Mucosa of rectum (tissue), 2 donors: ENCODE data around the gene AGXT.
A peak's percentile ranks its signal among the peaks of the same experiment; 100 is the strongest.
"Not testable (repeated sequence)": the region's sequence is repeated elsewhere in the genome, so short reads cannot be mapped to it uniquely, and the experiment has no call there.

ENCODE experiments used
- H3K27ac ChIP-seq, 2 donors: one replicate each; pipeline ENCODE4 v1.7.0; 2013; ENCODE audit warnings: inconsistent platforms in 2 of 2, low read depth in 2 of 2, low read length in 2 of 2
- H3K27me3 ChIP-seq, 2 donors: one replicate each; pipeline ENCODE4 v1.7.0; 2013; ENCODE audit warnings: low read length in 2 of 2; ENCODE audit not compliant: control insufficient read depth in 2 of 2, insufficient read depth in 2 of 2
- H3K36me3 ChIP-seq, 2 donors: one replicate each; pipeline ENCODE4 v1.7.0; 2013; ENCODE audit warnings: low read length in 2 of 2; ENCODE audit not compliant: control insufficient read depth in 2 of 2, insufficient read depth in 2 of 2
- H3K4me1 ChIP-seq, 2 donors: one replicate each; pipeline ENCODE4 v1.7.0; 2013; ENCODE audit warnings: low read length in 2 of 2, mild to moderate bottlenecking in 1 of 2; ENCODE audit not compliant: control insufficient read depth in 2 of 2, insufficient read depth in 2 of 2
- H3K4me3 ChIP-seq, 2 donors: one replicate each; pipeline ENCODE4 v1.7.0; 2013; ENCODE audit warnings: low read length in 2 of 2
- H3K9ac ChIP-seq, 2 donors: one replicate each; pipeline ENCODE4 v1.7.0; 2013; ENCODE audit warnings: low read length in 2 of 2, low read depth in 1 of 2, mild to moderate bottlenecking in 1 of 2
- H3K9me3 ChIP-seq, 2 donors: one replicate each; pipeline ENCODE4 v1.7.0; 2013; ENCODE audit warnings: low read length in 2 of 2; ENCODE audit not compliant: control insufficient read depth in 2 of 2
- donor health status: healthy.
- donor health status: Normal muscosa, but diverticular disease.

The AGXT gene

GRCh38 chr2:240840435-240841060, 28.1 kb upstream of the AGXT start:
- H3K36me3 ChIP-seq, result no peaks in the 10 kb centered on the region
- no peak overlapping the region for H3K9ac ChIP-seq
- H3K27ac ChIP-seq, result no peak overlapping the region
- H3K9me3 ChIP-seq, result no peaks in the 10 kb centered on the region
- peaks cover 0 to 2% of the 10 kb centered on the region in 2 donors for H3K4me1 ChIP-seq
- H3K4me3 ChIP-seq, result no peak overlapping the region
- H3K27me3 ChIP-seq, result peaks cover 0 to 5% of the 10 kb centered on the region in 2 donors

DNA sequence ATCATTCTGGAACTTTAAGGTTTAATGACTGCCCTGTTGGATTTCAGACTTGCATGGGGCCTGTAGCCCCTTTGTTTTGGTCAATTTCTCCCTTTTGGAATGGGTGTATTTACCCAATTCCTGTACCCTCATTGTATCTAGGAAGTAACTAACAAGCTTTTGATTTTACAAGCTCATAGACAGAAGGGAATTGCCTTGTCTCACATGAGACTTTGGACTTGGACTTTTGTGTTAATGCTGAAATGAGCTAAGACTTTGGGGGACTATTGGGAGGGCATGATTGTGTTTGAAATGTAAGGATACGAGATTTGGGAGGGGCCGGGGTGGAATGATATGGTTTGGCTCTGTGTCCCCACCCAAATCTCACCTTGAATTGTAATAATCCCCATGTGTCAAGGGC, 22.3 kb upstream of the AGXT start:
- H3K4me3 ChIP-seq, H3K9me3 ChIP-seq, H3K9ac ChIP-seq, H3K27ac ChIP-seq, H3K36me3 ChIP-seq, H3K27me3 ChIP-seq: not testable (repeated sequence)
- H3K4me1 ChIP-seq, result peaks cover 7 to 11% of the 10 kb centered on the region in 2 donors

- Histone ChIP-seq H3K36me3 (no peaks in the 10 kb centered on the region), H3K4me1 (peaks cover 13 to 15% of the 10 kb centered on the region in 2 donors), H3K9ac (no peak overlapping the region), H3K27ac (no peak overlapping the region), H3K27me3 (no peaks in the 10 kb centered on the region), H3K4me3 (no peak overlapping the region), H3K9me3 (no peaks in the 10 kb centered on the region)
Measured at GRCh38 chr2:240846873-240847595, 21.6 kb upstream of the AGXT start.

DNA sequence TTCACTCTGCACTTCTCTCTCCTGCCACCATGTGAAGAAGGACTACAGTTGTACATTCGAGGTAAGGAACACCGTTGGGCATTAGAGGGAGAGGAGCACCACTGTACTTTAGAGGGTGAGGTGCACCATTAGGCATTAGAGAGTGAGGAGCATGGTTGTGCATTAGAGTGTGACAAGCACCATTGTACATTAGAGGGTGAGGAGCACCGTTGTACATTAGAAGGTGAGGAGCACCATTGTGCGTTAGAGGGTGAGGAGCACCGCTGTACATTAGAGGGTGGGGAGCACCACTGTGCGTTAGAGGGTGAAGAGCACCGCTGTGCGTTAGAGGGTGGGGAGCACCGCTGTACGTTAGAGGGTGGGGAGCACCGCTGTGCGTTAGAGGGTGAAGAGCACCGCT, 20.8 kb upstream of the AGXT start:
- no peaks in the 10 kb centered on the region for H3K9me3 ChIP-seq
- H3K4me1 ChIP-seq, result peaks cover 13 to 15% of the 10 kb centered on the region in 2 donors
- H3K9ac ChIP-seq, result no peak overlapping the region
- H3K36me3 ChIP-seq, result no peaks in the 10 kb centered on the region
- no peak overlapping the region for H3K4me3 ChIP-seq
- no peaks in the 10 kb centered on the region for H3K27me3 ChIP-seq
- no peak overlapping the region for H3K27ac ChIP-seq

DNA sequence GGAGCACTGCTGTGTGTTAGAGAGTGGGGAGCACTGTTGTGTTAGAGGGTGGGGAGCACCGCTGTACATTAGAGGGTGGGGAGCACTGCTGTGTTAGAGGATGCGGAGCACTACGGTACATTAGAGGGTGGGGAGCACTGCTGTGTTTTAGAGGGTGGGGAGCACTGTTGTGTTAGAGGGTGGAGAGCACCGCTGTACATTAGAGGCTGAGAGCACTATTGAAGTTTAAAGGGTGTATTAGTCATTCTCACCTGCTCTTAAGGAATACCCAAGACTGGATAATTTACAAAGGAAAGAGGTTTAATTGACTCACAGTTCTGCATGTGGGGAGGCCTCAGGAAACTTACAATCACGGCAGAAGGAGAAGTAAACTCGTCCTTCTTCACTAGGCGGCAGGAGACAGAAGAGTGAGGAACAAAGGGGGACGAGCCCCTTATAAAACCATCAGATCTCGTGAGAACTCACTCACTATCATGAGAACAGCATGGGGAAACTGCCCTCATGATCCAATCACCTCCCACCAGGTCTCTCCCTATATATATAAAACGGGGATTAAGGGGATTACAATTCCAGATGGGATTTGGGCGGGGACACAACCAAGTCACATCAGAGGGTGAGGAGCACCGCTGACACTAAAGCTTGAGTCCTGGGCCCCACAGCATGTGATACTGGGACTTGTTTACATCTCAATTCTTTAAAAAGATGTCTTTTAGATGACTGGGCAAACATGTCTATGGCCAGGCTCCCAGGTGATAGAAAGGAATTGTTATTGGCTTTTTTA, 19.5 kb upstream of the AGXT start:
- Histone ChIP-seq H3K4me3 (no peak overlapping the region), H3K27me3 (no peaks in the 10 kb centered on the region), H3K4me1 (peaks cover 13 to 15% of the 10 kb centered on the region in 2 donors), H3K27ac (no peak overlapping the region), H3K9ac (no peak overlapping the region), H3K36me3 (no peaks in the 10 kb centered on the region), H3K9me3 (no peaks in the 10 kb centered on the region)

DNA sequence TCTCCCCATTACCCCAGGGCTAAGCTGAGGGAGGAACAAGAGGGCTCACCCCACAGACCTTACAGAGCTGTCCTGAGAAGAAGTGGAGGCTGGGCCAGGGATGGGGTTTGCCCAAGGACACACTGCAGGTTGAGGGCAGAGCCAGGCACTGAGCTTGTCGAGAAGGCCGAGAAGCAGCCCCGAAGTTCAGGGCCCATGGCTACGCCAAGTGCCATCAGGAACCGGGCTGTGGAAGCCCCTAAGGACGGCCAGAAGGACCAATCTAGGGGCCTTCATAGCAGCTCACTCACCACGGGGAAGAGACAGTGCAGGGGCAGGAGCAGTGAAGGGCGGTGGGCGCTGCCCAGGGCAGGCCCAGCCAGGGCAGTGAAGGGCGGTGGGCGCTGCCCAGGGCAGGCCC, 18.6 kb upstream of the AGXT start:
- no peak overlapping the region for H3K4me3 ChIP-seq
- no peak overlapping the region for H3K27ac ChIP-seq
- no peaks in the 10 kb centered on the region for H3K9me3 ChIP-seq
- H3K36me3 ChIP-seq, result no peaks in the 10 kb centered on the region
- no peaks in the 10 kb centered on the region for H3K27me3 ChIP-seq
- no peak overlapping the region for H3K9ac ChIP-seq
- peaks cover 13 to 15% of the 10 kb centered on the region in 2 donors for H3K4me1 ChIP-seq

DNA sequence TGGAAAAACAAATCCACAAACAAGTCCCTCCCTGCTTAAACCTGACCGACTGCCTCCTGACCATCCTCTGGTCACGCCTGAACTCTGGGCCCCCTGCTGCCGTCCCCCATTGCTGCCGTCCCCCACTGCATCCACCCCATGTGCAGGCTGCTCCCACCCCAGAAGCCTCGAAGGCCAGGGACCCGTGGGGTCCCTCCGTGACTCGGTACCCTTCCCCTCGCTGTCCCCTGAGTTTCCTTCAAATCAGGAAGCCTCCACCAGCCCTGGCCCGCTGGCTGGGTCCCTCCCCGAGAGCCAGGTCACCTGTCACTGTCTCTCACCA, 17.9 kb upstream of the AGXT start:
- H3K9me3 ChIP-seq, result no peaks in the 10 kb centered on the region
- H3K27ac ChIP-seq, result no peak overlapping the region
- H3K9ac ChIP-seq, result no peak overlapping the region
- peaks cover 13 to 15% of the 10 kb centered on the region in 2 donors for H3K4me1 ChIP-seq
- H3K27me3 ChIP-seq, result no peaks in the 10 kb centered on the region
- H3K4me3 ChIP-seq, result no peak overlapping the region
- no peaks in the 10 kb centered on the region for H3K36me3 ChIP-seq

GRCh38 chr2:240851078-240851991, 17.3 kb upstream of the AGXT start:
- no peaks in the 10 kb centered on the region for H3K9me3 ChIP-seq
- no peaks in the 10 kb centered on the region for H3K27me3 ChIP-seq
- H3K36me3 ChIP-seq, result no peaks in the 10 kb centered on the region
- no peak overlapping the region for H3K27ac ChIP-seq
- peak overlapping the region in 1 of 2 donors; percentile 18 for H3K9ac ChIP-seq
- peaks cover 13% of the 10 kb centered on the region in 2 donors for H3K4me1 ChIP-seq
- H3K4me3 ChIP-seq, result peak overlapping the region in 1 of 2 donors; percentile 19

DNA sequence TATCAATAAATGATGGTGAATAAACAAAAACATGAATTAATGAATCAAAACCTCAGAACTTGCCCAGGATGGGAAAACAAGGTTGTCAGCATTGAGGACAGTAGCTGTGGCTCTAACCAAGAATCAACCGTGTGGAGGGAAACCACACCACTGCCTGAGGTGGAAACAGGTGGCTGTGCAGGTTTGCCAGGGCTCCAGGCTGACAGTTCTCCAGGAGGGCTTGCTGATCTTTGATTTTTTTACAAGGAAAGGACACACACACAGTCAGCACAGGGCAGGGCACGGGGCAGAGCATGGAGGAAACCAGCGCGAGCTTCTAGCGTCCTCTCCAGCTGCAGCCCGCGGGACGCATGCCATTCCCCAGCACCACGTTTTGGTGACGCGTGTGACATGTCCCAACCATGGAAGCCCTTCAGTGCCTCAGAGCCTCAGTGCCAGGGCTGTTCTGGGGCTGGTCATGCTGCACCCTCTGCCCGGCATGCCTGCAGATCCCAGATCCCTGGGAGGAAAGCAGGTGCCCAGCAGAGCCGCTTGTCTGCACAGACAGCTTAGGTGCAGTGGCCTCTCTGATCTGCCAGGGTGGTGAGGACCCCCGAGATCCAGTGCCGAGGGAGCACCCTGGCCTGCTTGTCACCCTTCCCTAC, 15.8 kb upstream of the AGXT start:
- Histone ChIP-seq H3K4me1 (peaks cover 16 to 17% of the 10 kb centered on the region in 2 donors), H3K36me3 (no peaks in the 10 kb centered on the region), H3K27me3 (no peaks in the 10 kb centered on the region), H3K9ac (no peak overlapping the region), H3K9me3 (no peaks in the 10 kb centered on the region), H3K4me3 (no peak overlapping the region), H3K27ac (no peak overlapping the region)
